Activated CD8-positive, alpha-beta memory T cell treated with anti-CD3 and anti-CD28 coated beads, Interleukin-2, amount 50 U/mL, for 1 hour (primary cell): ENCODE data around the gene TRIM29.
"Not testable (repeated sequence)": the region's sequence is repeated elsewhere in the genome, so short reads cannot be mapped to it uniquely, and the experiment has no call there.

Source experiments
- DNase-seq: peaks from one replicate; pipeline ENCODE4 v3.0.0-alpha.2; 2020; ENCODE audit errors: extremely low read depth

The TRIM29 gene

GRCh38 chr11:120137611-120138521, at the start of gene TRIM29:
Gene TRIM29 (minus strand): TSS chr11:120138113. CDS start chr11:120138031, 82 bp downstream.
- no peak for DNase-seq

- DNase-seq = no peak
Observed at GRCh38 chr11:120186774-120187591, 49.1 kb upstream of the TRIM29 start.

GRCh38 chr11:120186456-120186773, 48.5 kb upstream of the TRIM29 start:
- no peak for DNase-seq

GRCh38 chr11:120185706-120186455, 48.0 kb upstream of the TRIM29 start:
- no peak for DNase-seq

GRCh38 chr11:120184946-120185705, 47.2 kb upstream of the TRIM29 start:
- no peak for DNase-seq

- DNase-seq = no peak
Observed at GRCh38 chr11:120184371-120184945, 46.5 kb upstream of the TRIM29 start.

- no peak for DNase-seq
Observed at GRCh38 chr11:120183701-120184141, 45.8 kb upstream of the TRIM29 start.

GRCh38 chr11:120182790-120183491, 45.0 kb upstream of the TRIM29 start:
- no peak for DNase-seq

- no peak for DNase-seq
Observed at GRCh38 chr11:120182372-120182771, 44.5 kb upstream of the TRIM29 start.

GRCh38 chr11:120181376-120181975, 43.6 kb upstream of the TRIM29 start:
- no peak for DNase-seq

- no peak for DNase-seq
Observed at GRCh38 chr11:120180551-120181232, 42.8 kb upstream of the TRIM29 start.

GRCh38 chr11:120180063-120180462, 42.1 kb upstream of the TRIM29 start:
- not testable (repeated sequence) for DNase-seq

- DNase-seq = no peak
Observed at GRCh38 chr11:120179057-120179672, 41.3 kb upstream of the TRIM29 start.

- DNase-seq = no peak
Observed at GRCh38 chr11:120178561-120179056, 40.7 kb upstream of the TRIM29 start.

- no peak for DNase-seq
Observed at GRCh38 chr11:120174866-120175265, 37.0 kb upstream of the TRIM29 start.

- no peak for DNase-seq
Observed at GRCh38 chr11:120173807-120174206, 35.9 kb upstream of the TRIM29 start.

GRCh38 chr11:120173019-120173705, 35.2 kb upstream of the TRIM29 start:
- no peak for DNase-seq
